ENCODE data around the gene MYPOP. TPM values are rescaled to one million over a fixed set of nuclear protein-coding genes. Genes with fewer than 3 reads are reported as not detected.

Gene MYPOP
- total RNA-seq, 1 experiment from 2014 or later: 11.1 TPM

GRCh38 chr19:45913874-45914830 lies 11.7 kb upstream of the MYPOP start, which contains the start of gene NANOS2:
TSS of gene NANOS2 (minus strand) at chr19:45914778. CDS start at chr19:45914693, 85 bp downstream.
- ChIA-PET POLR2A (no interaction called here), CTCF (no interaction called here)
- no peaks in the 10 kb centered on the region for H3K27me3 ChIP-seq (ENCODE audit: control insufficient read depth, insufficient read depth, low read length)
- ATAC-seq (no peak), DNase-seq (ENCODE audit: low read depth, low spot score) (no peak)
- BruUV-seq (replicated peaks): no TSS peak
- no peak; the same call in 1 of the 2 replicates for TF ChIP-seq CTCF (IDR thresholded peaks at IDR 0.05)
- no peak for TF ChIP-seq TCF7L2 (IDR thresholded peaks at IDR 0.05; ENCODE audit: low read depth, low read length)
- no peak for TF ChIP-seq POLR2AphosphoS5 (IDR thresholded peaks at IDR 0.05; ENCODE audit: low read depth, low read length)
- no peak for TF ChIP-seq SIN3A (IDR thresholded peaks at IDR 0.05; ENCODE audit: borderline replicate concordance, insufficient read depth, low read depth, low read length)
- TF ChIP-seq REST (IDR thresholded peaks at IDR 0.05; ENCODE audit: insufficient read depth in 1 of 2, low read depth in 2 of 2, low read length in 1 of 2): no peak
- no peaks in the 10 kb centered on the region for H3K9me3 ChIP-seq (ENCODE audit: control insufficient read depth, insufficient read depth, low read depth, low read length)
- H3K27ac ChIP-seq (ENCODE audit: low read length): no peak within 1 kb of the TSS
- H3K4me1 ChIP-seq (ENCODE audit: control insufficient read depth, insufficient read depth, low read length): no peaks in the 10 kb centered on the region
- no peaks in the 10 kb centered on the region for H3K36me3 ChIP-seq (ENCODE audit: control insufficient read depth, insufficient read depth, low read length)
- H3K4me3 ChIP-seq (ENCODE audit: low read depth in 2 of 2, low read length in 2 of 2): no peak within 1 kb of the TSS
- in situ Hi-C loops (cut with HindIII; ENCODE audit: low pct_unique_long_range_greater_than_20kb, low sequenced_read_pairs): no loop called here
- intact Hi-C loops (cut with micrococcal nuclease; ENCODE audit: unreplicated experiment): no loop called here

- no peaks in the 10 kb centered on the region for H3K27me3 ChIP-seq (ENCODE audit: control insufficient read depth, insufficient read depth, low read length)
- no peaks in the 10 kb centered on the region for H3K9me3 ChIP-seq (ENCODE audit: control insufficient read depth, insufficient read depth, low read depth, low read length)
- no peak overlapping the region for H3K27ac ChIP-seq (ENCODE audit: low read length)
- ChIA-PET POLR2A (no interaction called here), CTCF (no interaction called here)
- H3K4me3 ChIP-seq (ENCODE audit: low read depth in 2 of 2, low read length in 2 of 2): no peak overlapping the region
- TF ChIP-seq CTCF (IDR thresholded peaks at IDR 0.05) (no peak), TCF7L2 (IDR thresholded peaks at IDR 0.05; ENCODE audit: low read depth, low read length) (no peak), SIN3A (IDR thresholded peaks at IDR 0.05; ENCODE audit: borderline replicate concordance, insufficient read depth, low read depth, low read length) (no peak), REST (IDR thresholded peaks at IDR 0.05; ENCODE audit: insufficient read depth in 1 of 2, low read depth in 2 of 2, low read length in 1 of 2) (no peak), POLR2AphosphoS5 (IDR thresholded peaks at IDR 0.05; ENCODE audit: low read depth, low read length) (no peak)
- no peak for ATAC-seq
- in situ Hi-C loops (cut with HindIII; ENCODE audit: low pct_unique_long_range_greater_than_20kb, low sequenced_read_pairs) (no loop called here), intact Hi-C loops (cut with micrococcal nuclease; ENCODE audit: unreplicated experiment) (no loop called here)
- no TSS peak for BruUV-seq (replicated peaks)
- H3K36me3 ChIP-seq (ENCODE audit: control insufficient read depth, insufficient read depth, low read length): no peaks in the 10 kb centered on the region
- H3K4me1 ChIP-seq (ENCODE audit: control insufficient read depth, insufficient read depth, low read length): no peaks in the 10 kb centered on the region
- DNase-seq (ENCODE audit: low read depth, low spot score): no peak
These were observed 8.9 kb upstream of the MYPOP start for GRCh38 chr19:45911291-45911690.

All from Panc1 (cell line).